Progenitor cell of endocrine pancreas (in vitro differentiated cells): ENCODE results near the gene MCRIP2. TPM values are rescaled to one million over a fixed set of nuclear protein-coding genes. Genes with fewer than 3 reads are reported as not detected.

Source experiments
- DNase-seq: peaks from one replicate; pipeline ENCODE4 v3.0.0; 2021; ENCODE audit warnings: low spot score; ENCODE audit not compliant: unreplicated experiment
- H3K27ac Mint-ChIP-seq: 2 replicates; pipeline ENCODE4 v1.8.0; 2021; ENCODE audit warnings: mild to moderate bottlenecking, moderate library complexity, mixed read lengths
- H3K27me3 Mint-ChIP-seq: 2 replicates; pipeline ENCODE4 v1.8.0; 2021; ENCODE audit warnings: mixed read lengths
- H3K36me3 Mint-ChIP-seq: 2 replicates; pipeline ENCODE4 v1.8.0; 2022; ENCODE audit warnings: mixed read lengths; ENCODE audit not compliant: insufficient read depth
- H3K4me1 Mint-ChIP-seq: 2 replicates; pipeline ENCODE4 v1.8.0; 2021; ENCODE audit warnings: low read depth, mixed read lengths
- H3K4me3 Mint-ChIP-seq: 2 replicates; pipeline ENCODE4 v1.8.0; 2021; ENCODE audit warnings: low read depth, mild to moderate bottlenecking, moderate library complexity, mixed read lengths
- H3K9me3 Mint-ChIP-seq: 2 replicates; pipeline ENCODE4 v1.8.0; 2021; ENCODE audit warnings: low read depth, mixed read lengths
- total RNA-seq: library from RNA; stranded (reverse); gene quantifications from 2 replicates; pipeline ENCODE4 v1.2.1, GENCODE V29; 2021
- TF ChIP-seq, protein P1 (sequence below): fragments of 200-600 bp; sonication (generic); IDR thresholded peaks from one replicate; pipeline ENCODE4 v1.5.0; 2021; ENCODE audit warnings: antibody characterized with exemption, mild to moderate bottlenecking; ENCODE audit not compliant: unreplicated experiment

MCRIP2 gene
- total RNA-seq, 1 donor from 2014 or later: 31.4 TPM

DNA sequence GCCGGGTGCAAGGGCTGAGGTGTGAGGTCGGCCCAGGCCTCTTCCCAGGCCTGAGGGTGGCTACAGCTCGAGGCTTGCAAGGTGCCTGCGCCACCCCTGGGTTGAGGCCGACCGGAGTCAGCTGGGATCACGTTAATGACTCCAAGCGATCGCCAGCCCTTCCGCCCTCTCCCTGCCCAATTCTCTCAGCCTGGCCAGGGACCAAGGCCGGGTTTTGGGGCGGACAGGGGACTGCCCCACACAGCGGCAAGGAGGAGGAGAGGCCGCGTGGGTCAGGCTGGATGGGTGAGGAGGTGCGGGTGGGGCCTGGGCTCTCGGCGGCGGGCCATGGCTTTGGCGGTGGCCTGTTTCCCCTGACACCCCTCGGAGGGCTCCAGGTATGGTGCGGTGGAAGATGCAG lies 51.7 kb downstream of the MCRIP2 start:
- H3K27ac Mint-ChIP-seq: no peak overlapping the region
- H3K27me3 Mint-ChIP-seq: peaks cover 49% of the 10 kb centered on the region
- H3K4me1 Mint-ChIP-seq: peaks cover 5% of the 10 kb centered on the region
- TF ChIP-seq, protein P1, sequence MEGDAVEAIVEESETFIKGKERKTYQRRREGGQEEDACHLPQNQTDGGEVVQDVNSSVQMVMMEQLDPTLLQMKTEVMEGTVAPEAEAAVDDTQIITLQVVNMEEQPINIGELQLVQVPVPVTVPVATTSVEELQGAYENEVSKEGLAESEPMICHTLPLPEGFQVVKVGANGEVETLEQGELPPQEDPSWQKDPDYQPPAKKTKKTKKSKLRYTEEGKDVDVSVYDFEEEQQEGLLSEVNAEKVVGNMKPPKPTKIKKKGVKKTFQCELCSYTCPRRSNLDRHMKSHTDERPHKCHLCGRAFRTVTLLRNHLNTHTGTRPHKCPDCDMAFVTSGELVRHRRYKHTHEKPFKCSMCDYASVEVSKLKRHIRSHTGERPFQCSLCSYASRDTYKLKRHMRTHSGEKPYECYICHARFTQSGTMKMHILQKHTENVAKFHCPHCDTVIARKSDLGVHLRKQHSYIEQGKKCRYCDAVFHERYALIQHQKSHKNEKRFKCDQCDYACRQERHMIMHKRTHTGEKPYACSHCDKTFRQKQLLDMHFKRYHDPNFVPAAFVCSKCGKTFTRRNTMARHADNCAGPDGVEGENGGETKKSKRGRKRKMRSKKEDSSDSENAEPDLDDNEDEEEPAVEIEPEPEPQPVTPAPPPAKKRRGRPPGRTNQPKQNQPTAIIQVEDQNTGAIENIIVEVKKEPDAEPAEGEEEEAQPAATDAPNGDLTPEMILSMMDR: no peak
- H3K9me3 Mint-ChIP-seq: no peaks in the 10 kb centered on the region
- H3K36me3 Mint-ChIP-seq: no peaks in the 10 kb centered on the region
- DNase-seq: no peak
- H3K4me3 Mint-ChIP-seq: no peak overlapping the region

DNA sequence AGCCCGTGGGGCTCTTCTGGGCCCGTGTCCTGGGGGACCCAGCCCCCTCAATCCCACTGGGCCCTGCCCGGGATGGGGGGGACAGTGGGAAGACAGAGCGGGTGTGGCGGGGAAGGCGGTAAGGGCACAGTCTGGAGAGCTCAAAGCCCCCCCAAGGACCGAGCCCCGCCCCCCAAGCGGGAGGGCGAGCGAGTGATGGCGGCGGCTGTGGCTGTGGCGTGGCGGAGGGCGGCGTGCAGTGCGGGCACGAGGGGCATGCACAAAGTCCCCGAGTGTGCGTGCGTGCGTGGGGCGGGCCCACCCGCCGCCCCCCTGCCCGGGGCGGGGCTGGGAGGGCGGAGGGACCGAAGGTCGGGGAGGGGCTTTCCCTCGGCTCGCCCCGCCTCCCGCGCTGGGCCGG lies 52.1 kb downstream of the MCRIP2 start:
- H3K9me3 Mint-ChIP-seq: no peaks in the 10 kb centered on the region
- DNase-seq: no peak
- no peak overlapping the region for H3K27ac Mint-ChIP-seq
- TF ChIP-seq, protein P1: no peak
- no peak overlapping the region for H3K4me3 Mint-ChIP-seq
- peaks cover 50% of the 10 kb centered on the region for H3K27me3 Mint-ChIP-seq
- peaks cover 5% of the 10 kb centered on the region for H3K4me1 Mint-ChIP-seq
- no peaks in the 10 kb centered on the region for H3K36me3 Mint-ChIP-seq

DNA sequence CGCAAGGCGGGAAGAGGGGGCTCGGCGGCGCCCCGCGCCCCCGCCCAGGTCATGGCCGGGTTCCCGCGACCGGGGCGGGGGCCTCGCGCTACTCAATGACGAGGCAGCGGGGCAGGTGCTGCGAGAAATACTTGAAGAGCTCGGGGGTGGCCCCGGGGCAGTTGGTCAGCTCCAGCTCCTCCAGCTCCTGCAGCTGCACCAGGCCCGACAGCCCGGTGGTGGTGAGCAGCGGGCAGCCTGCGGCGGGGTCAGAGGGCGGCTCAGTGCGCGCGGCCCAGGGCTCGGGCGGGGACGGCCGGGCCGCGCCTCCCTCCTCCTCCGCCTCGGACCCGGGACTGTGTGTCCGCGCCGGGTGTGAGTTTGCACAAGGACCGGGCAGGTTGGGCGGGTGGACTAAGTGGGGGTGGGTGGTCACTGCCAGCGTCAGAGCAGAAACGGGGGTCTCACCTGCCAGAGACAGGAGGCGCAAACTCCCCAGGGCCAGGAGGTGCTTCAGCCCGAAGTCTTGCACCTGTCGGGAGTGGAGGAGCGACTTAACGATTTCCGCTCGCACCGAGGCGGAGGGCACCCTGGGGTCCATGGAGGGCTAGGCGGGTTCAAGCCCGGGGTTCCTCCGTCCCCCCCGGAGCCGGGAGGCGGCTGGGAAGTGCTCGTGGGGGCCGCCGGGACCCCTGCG lies 52.7 kb downstream of the MCRIP2 start:
- H3K9me3 Mint-ChIP-seq: no peaks in the 10 kb centered on the region
- no peak overlapping the region for H3K27ac Mint-ChIP-seq
- TF ChIP-seq, protein P1: no peak
- DNase-seq: no peak
- H3K4me1 Mint-ChIP-seq: peaks cover 4% of the 10 kb centered on the region
- no peak overlapping the region for H3K4me3 Mint-ChIP-seq
- no peaks in the 10 kb centered on the region for H3K36me3 Mint-ChIP-seq
- H3K27me3 Mint-ChIP-seq: peaks cover 54% of the 10 kb centered on the region

DNA sequence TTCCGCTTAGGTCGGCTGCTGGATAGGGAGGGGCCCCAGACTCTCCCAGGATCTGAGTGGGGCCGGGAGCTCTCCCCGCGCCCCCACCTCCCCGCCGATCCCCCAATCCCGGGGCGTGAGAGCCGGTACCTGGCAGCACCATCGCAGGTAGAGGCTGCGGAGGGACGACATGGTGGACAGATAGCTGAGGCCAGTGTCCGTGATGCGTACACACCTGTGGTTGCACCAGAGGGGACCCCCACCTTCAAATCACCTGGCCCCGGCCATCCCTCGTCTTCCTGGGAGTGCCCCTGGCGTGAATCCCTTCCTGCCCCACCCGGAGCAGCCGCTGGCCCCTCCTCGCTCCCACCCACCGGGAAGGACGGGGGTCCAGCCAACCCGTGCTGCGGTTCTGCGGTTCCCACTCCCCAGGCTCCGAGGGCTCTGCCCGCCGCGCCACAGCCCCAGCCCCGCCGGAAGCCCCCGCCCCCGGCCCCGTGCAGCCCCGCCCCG lies 53.3 kb downstream of the MCRIP2 start:
- Mint-ChIP-seq H3K36me3 (no peaks in the 10 kb centered on the region), H3K27ac (no peak overlapping the region), H3K4me3 (no peak overlapping the region), H3K4me1 (no peaks in the 10 kb centered on the region), H3K27me3 (peaks cover 59% of the 10 kb centered on the region), H3K9me3 (no peaks in the 10 kb centered on the region)
- no peak for DNase-seq
- TF ChIP-seq, protein P1: no peak

DNA sequence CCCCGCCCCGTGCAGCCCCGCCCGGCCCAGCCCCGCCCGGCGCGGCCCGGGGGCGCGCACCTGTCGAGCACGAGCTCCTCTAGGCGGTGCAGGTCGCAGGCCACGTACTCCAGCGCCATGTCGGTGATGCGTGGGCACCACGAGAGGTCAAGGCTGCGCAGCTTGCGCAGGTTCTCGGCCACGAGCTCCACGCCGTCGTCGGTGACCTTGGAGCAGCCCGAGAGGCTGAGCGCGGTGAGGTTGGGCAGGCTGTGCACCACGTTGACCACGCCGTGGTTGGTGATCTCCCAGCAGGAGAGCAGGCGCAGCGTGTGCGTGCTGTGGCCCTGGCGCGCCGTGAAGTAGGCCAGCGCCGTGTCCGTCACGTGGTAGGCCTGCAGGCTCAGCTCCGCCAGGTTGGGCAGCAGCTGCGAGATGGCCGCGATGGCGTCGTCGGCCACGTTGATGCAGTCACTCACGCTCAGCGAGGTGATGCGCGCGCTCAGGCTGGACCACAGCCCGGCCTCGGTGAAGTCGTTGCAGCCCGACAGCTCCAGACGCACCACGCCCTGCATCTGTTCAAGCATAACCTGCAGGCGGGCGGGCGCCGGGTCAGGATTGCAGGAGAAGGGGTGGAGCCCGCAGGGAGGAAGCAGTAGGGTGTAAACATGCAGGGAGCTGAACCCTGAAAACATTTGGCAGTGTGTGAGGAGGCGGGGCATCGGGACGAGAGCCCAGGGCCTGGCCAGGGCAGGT lies 53.9 kb downstream of the MCRIP2 start:
- H3K36me3 Mint-ChIP-seq: no peaks in the 10 kb centered on the region
- peak overlapping the region; percentile 7 for H3K4me3 Mint-ChIP-seq
- H3K27me3 Mint-ChIP-seq: peaks cover 62% of the 10 kb centered on the region

More for the DNA sequence above, 53.9 kb downstream of the MCRIP2 start:
- DNase-seq: no peak
- Mint-ChIP-seq H3K4me1 (no peaks in the 10 kb centered on the region), H3K27ac (no peak overlapping the region), H3K9me3 (no peaks in the 10 kb centered on the region)
- TF ChIP-seq, protein P1: no peak

Other genes with a start within 250 kb of the MCRIP2 start
- 151 and 154 TPM in 2 replicates for gene NME4, start 244.6 kb upstream of the MCRIP2 start, total RNA-seq
- 39.4 and 41.3 TPM in 2 replicates for gene DECR2, start 239.9 kb upstream of the MCRIP2 start, total RNA-seq
- 92.7 and 97.9 TPM in 2 replicates for gene RAB11FIP3, start 216.2 kb upstream of the MCRIP2 start, total RNA-seq
- 53.9 and 57.4 TPM in 2 replicates for gene CAPN15, start 114.1 kb upstream of the MCRIP2 start, total RNA-seq
- gene PRR35, start 81.4 kb upstream of the MCRIP2 start, total RNA-seq: not detected in 2 replicates
- gene NHLRC4, start 74.8 kb upstream of the MCRIP2 start, total RNA-seq: 0.51 and 1.4 TPM in 2 replicates
- 109 TPM in 2 replicates for gene PIGQ, start 71.9 kb upstream of the MCRIP2 start, total RNA-seq
- gene RAB40C, start 51.8 kb upstream of the MCRIP2 start, total RNA-seq: 29.0 and 30.6 TPM in 2 replicates
- gene WFIKKN1, start 10.8 kb upstream of the MCRIP2 start, total RNA-seq: 37.2 and 42.8 TPM in 2 replicates
- gene METTL26, start 5.5 kb upstream of the MCRIP2 start, total RNA-seq: 59.3 and 64.0 TPM in 2 replicates
- 109 and 117 TPM in 2 replicates for gene WDR90, start 7.5 kb downstream of the MCRIP2 start, total RNA-seq
- 153 and 167 TPM in 2 replicates for gene RHOT2, start 26.3 kb downstream of the MCRIP2 start, total RNA-seq
- 5.0 and 5.2 TPM in 2 replicates for gene RHBDL1, start 33.8 kb downstream of the MCRIP2 start, total RNA-seq
- 76.8 and 87.1 TPM in 2 replicates for gene STUB1, start 38.6 kb downstream of the MCRIP2 start, total RNA-seq
- 52.2 and 55.1 TPM in 2 replicates for gene JMJD8, start 42.5 kb downstream of the MCRIP2 start, total RNA-seq
- gene WDR24, start 48.6 kb downstream of the MCRIP2 start, total RNA-seq: 18.1 and 18.9 TPM in 2 replicates
- gene FBXL16, start 64.0 kb downstream of the MCRIP2 start, total RNA-seq: 4.3 TPM in 2 replicates
- 98.6 and 107 TPM in 2 replicates for gene METRN, start 73.3 kb downstream of the MCRIP2 start, total RNA-seq
- 44.2 and 44.9 TPM in 2 replicates for gene ANTKMT, start 79.3 kb downstream of the MCRIP2 start, total RNA-seq
- 2.5 and 3.2 TPM in 2 replicates for gene CCDC78, start 84.6 kb downstream of the MCRIP2 start, total RNA-seq
- gene HAGHL, start 85.3 kb downstream of the MCRIP2 start, total RNA-seq: 8.1 and 9.2 TPM in 2 replicates
- gene CIAO3, start 99.2 kb downstream of the MCRIP2 start, total RNA-seq: 44.0 and 46.5 TPM in 2 replicates
- 0.50 TPM in 1 of 2 replicates, not detected in the other for gene MSLN, start 118.9 kb downstream of the MCRIP2 start, total RNA-seq
- 23.5 and 26.8 TPM in 2 replicates for gene RPUSD1, start 146.6 kb downstream of the MCRIP2 start, total RNA-seq
- gene CHTF18, start 146.8 kb downstream of the MCRIP2 start, total RNA-seq: 90.0 and 99.3 TPM in 2 replicates
- not detected in 2 replicates for gene GNG13, start 158.9 kb downstream of the MCRIP2 start, total RNA-seq